HL-60 (cell line): Measurements from ENCODE around the gene LHFPL6.

Source experiments
- DNase-seq, 2 experiments: peaks; one replicate each; pipeline ENCODE4 v3.0.0-alpha.2; 2010 to 2020; ENCODE audit warnings: low read depth in 1 of 2, low spot score in 1 of 2
- H3K27ac ChIP-seq: fragments of 250-450 bp; sonication (Bioruptor Pico); replicated peaks from 2 replicates; pipeline ENCODE4 v1.5.1; 2020; ENCODE audit warnings: mild to moderate bottlenecking, moderate library complexity
- H3K27me3 ChIP-seq: fragments of 250-450 bp; sonication (Bioruptor Pico); 2 replicates; pipeline ENCODE4 v1.5.1; 2021; ENCODE audit warnings: mild to moderate bottlenecking, moderate library complexity; ENCODE audit not compliant: insufficient read depth, poor library complexity, severe bottlenecking
- H3K4me3 ChIP-seq: replicated peaks from 2 replicates; pipeline ENCODE4 v1.5.1; 2011; ENCODE audit warnings: mild to moderate bottlenecking, control low read depth, low read length; ENCODE audit not compliant: insufficient read depth
- GABPA ChIP-seq: IDR thresholded peaks from 2 replicates; pipeline ENCODE4 v1.6.1; 2012; ENCODE audit warnings: low read depth
- POLR2AphosphoS5 ChIP-seq: IDR thresholded peaks from 2 replicates; pipeline ENCODE4 v1.6.1; 2012; ENCODE audit warnings: low read depth
- SPI1 ChIP-seq: IDR thresholded peaks from 2 replicates; pipeline ENCODE4 v1.6.1; 2012; ENCODE audit warnings: low read depth, mild to moderate bottlenecking, borderline replicate concordance
- TF ChIP-seq, protein P1 (sequence below): IDR thresholded peaks from one replicate; pipeline ENCODE4 v1.5.1; 2011; ENCODE audit warnings: low read length, control low read depth, inconsistent platforms; ENCODE audit not compliant: insufficient read depth
- TF ChIP-seq, protein P2 (sequence below): IDR thresholded peaks from 2 replicates; pipeline ENCODE4 v1.6.1; 2012; ENCODE audit warnings: low read depth; ENCODE audit not compliant: insufficient replicate concordance

Gene LHFPL6

DNA sequence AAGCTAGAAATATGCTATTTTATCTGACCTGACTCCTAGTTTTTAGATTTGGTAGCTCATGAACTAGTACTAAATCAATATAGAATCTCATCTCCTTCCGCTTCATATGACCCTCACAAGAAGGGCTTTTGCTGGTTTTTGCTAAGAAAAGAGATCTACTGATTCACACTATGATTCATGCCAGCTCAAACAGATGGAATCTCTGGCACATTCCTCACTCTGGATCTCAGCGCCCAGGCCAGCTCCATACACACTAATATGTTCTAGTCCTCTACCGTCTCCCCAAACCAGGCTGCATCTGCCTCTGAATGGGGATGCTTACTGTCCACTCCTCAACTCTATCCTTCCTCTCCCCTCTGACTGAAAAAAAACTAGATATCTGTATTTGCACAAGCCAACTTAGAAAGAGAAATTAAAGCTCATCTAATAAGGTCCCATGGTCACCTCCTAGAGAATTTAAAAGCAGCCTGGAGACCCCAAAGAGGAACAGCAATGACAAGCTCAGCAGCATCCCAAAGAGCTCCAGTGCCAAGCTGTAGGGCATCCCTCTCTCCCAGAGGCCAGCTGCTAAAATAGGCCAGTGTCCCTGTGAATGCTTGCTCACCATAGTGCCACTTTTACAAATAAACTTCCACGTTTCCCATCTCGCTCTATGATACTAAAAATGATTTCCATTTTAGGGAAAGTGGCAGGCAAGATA lies 74.9 kb downstream of the LHFPL6 start:
- H3K27ac ChIP-seq: no peak overlapping the region

DNA sequence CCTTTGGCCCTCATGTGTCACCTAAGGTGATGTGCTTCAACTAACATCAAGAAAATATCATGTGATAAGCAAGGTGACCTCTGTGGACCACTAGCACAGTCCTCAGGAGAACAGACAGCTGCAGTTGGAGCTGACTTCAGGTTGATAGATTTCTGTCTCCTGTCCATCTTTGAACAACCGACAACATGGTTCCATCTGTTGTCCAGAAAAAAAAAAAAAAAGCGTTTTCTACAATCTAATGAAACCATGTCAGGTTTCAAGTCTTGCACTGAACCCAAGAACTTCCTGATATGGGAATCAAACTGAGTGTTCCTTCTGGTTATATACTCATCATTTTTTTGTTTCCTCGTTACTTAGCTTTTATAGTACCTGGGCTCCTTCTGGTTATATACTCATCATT lies 75.7 kb downstream of the LHFPL6 start:
- Histone ChIP-seq H3K27ac (no peak overlapping the region), H3K4me3 (no peak overlapping the region), H3K27me3 (no peaks in the 10 kb centered on the region)
- DNase-seq: no peak
- TF ChIP-seq POLR2AphosphoS5 (no peak), SPI1 (no peak), GABPA (no peak)
- TF ChIP-seq, protein P1, sequence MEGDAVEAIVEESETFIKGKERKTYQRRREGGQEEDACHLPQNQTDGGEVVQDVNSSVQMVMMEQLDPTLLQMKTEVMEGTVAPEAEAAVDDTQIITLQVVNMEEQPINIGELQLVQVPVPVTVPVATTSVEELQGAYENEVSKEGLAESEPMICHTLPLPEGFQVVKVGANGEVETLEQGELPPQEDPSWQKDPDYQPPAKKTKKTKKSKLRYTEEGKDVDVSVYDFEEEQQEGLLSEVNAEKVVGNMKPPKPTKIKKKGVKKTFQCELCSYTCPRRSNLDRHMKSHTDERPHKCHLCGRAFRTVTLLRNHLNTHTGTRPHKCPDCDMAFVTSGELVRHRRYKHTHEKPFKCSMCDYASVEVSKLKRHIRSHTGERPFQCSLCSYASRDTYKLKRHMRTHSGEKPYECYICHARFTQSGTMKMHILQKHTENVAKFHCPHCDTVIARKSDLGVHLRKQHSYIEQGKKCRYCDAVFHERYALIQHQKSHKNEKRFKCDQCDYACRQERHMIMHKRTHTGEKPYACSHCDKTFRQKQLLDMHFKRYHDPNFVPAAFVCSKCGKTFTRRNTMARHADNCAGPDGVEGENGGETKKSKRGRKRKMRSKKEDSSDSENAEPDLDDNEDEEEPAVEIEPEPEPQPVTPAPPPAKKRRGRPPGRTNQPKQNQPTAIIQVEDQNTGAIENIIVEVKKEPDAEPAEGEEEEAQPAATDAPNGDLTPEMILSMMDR: no peak
- TF ChIP-seq, protein P2, sequence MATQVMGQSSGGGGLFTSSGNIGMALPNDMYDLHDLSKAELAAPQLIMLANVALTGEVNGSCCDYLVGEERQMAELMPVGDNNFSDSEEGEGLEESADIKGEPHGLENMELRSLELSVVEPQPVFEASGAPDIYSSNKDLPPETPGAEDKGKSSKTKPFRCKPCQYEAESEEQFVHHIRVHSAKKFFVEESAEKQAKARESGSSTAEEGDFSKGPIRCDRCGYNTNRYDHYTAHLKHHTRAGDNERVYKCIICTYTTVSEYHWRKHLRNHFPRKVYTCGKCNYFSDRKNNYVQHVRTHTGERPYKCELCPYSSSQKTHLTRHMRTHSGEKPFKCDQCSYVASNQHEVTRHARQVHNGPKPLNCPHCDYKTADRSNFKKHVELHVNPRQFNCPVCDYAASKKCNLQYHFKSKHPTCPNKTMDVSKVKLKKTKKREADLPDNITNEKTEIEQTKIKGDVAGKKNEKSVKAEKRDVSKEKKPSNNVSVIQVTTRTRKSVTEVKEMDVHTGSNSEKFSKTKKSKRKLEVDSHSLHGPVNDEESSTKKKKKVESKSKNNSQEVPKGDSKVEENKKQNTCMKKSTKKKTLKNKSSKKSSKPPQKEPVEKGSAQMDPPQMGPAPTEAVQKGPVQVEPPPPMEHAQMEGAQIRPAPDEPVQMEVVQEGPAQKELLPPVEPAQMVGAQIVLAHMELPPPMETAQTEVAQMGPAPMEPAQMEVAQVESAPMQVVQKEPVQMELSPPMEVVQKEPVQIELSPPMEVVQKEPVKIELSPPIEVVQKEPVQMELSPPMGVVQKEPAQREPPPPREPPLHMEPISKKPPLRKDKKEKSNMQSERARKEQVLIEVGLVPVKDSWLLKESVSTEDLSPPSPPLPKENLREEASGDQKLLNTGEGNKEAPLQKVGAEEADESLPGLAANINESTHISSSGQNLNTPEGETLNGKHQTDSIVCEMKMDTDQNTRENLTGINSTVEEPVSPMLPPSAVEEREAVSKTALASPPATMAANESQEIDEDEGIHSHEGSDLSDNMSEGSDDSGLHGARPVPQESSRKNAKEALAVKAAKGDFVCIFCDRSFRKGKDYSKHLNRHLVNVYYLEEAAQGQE: no peak

More for the DNA sequence above, 74.9 kb downstream of the LHFPL6 start:
- no peak overlapping the region for H3K4me3 ChIP-seq
- DNase-seq: no peak
- no peaks in the 10 kb centered on the region for H3K27me3 ChIP-seq
- TF ChIP-seq SPI1: no peak
- TF ChIP-seq POLR2AphosphoS5: no peak
- TF ChIP-seq, protein P2: no peak
- TF ChIP-seq, protein P1: no peak
- no peak for TF ChIP-seq GABPA

DNA sequence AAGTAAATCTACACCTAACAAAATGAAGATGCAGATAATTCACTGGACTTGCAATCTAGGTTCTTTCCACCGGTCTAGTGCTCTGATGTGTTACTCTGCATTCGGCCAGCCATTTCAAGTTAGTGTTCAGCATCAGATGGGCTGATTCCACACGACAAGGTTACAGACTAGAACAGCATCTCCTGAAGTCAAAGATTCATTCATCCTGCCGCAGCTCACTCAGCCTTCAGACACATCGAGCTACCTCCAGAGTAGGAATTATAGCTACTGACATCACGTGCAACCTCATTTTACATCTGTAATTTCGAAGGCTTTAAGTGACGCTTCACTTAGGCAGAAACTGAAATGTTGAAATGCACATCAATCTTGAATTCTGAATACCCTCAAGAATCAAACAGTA lies 76.5 kb downstream of the LHFPL6 start:
- DNase-seq: no peak
- TF ChIP-seq POLR2AphosphoS5: no peak
- TF ChIP-seq, protein P1: no peak
- TF ChIP-seq, protein P2: no peak
- no peak for TF ChIP-seq GABPA
- TF ChIP-seq SPI1: no peak
- H3K4me3 ChIP-seq: no peak overlapping the region
- H3K27ac ChIP-seq: no peak overlapping the region
- no peaks in the 10 kb centered on the region for H3K27me3 ChIP-seq
